ENCODE measurements around the gene TNK1.

TNK1 gene

DNA sequence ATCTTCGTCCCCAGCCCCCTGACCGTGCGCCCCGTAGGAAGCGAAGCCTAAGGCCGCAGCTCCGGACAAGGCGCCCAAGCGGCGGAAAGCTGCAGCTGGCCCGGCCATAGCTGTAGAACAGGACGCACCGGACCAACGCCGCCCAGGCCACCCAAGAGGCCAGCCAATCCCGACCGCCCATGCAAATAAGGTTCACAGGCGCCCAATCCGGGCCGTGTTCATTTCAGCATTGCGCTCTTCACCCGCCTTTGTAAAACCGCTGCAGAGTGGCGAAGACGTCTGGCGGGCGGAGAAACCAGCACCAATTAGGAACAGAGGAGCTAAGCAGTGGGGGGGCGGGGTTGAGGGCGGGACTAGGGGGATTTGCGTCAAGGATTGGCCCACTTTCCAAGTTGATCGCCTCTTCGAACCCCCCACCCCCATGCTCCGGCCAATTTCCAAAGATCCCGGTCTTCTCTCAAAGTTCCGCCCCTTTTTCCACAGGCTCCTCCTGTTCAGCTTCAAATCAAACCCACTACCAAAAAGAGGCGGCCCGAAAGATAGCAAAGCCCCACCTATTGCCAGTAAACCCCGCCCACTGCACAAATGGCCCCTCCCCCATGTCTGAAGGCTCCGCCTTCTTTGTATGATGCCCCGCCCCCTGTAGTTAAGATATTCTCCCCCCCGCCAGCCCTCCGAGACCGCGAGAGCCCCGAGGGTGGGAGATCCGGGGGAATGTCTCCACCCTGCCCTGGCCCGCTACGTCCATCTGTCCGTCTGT, 23.3 kb downstream of the TNK1 start, which contains the start of gene TMEM256 (continued):
- no peak for TF ChIP-seq ZSCAN23 (tag by site-specific recombination; IDR thresholded peaks at IDR 0.05)
- TF ChIP-seq, protein P1, sequence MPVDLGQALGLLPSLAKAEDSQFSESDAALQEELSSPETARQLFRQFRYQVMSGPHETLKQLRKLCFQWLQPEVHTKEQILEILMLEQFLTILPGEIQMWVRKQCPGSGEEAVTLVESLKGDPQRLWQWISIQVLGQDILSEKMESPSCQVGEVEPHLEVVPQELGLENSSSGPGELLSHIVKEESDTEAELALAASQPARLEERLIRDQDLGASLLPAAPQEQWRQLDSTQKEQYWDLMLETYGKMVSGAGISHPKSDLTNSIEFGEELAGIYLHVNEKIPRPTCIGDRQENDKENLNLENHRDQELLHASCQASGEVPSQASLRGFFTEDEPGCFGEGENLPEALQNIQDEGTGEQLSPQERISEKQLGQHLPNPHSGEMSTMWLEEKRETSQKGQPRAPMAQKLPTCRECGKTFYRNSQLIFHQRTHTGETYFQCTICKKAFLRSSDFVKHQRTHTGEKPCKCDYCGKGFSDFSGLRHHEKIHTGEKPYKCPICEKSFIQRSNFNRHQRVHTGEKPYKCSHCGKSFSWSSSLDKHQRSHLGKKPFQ (tag by site-specific recombination; IDR thresholded peaks at IDR 0.05): no peak
- TF ChIP-seq ZNF335 (tag by site-specific recombination; conservative IDR thresholded peaks at IDR 0.05): peak; percentile 76
- no peak for TF ChIP-seq GFI1B (tag by site-specific recombination; IDR thresholded peaks at IDR 0.05)
- TF ChIP-seq ZNF37A (tag by site-specific recombination; IDR thresholded peaks at IDR 0.05): no peak
- no peak for TF ChIP-seq ZNF133 (tag by site-specific recombination; IDR thresholded peaks at IDR 0.05)
- no peak for TF ChIP-seq KLF7 (tag by site-specific recombination; IDR thresholded peaks at IDR 0.05; ENCODE audit: borderline replicate concordance)
- TF ChIP-seq ZNF791 (tag by site-specific recombination; IDR thresholded peaks at IDR 0.05): no peak
- TF ChIP-seq ZNF747 (tag by site-specific recombination; IDR thresholded peaks at IDR 0.05): no peak
- no peak for TF ChIP-seq ZNF239 (tag by site-specific recombination; IDR thresholded peaks at IDR 0.05)
- no peak for TF ChIP-seq EGR2 (tag by site-specific recombination; IDR thresholded peaks at IDR 0.05; ENCODE audit: low read depth)
- no peak for TF ChIP-seq WT1 (tag by site-specific recombination; IDR thresholded peaks at IDR 0.05)
- no peak for TF ChIP-seq ZNF391 (tag by site-specific recombination; IDR thresholded peaks at IDR 0.05; ENCODE audit: borderline replicate concordance, low read depth)
- TF ChIP-seq YY1 (tag by site-specific recombination; IDR thresholded peaks at IDR 0.05): peak; percentile 73
- TF ChIP-seq, protein P2, sequence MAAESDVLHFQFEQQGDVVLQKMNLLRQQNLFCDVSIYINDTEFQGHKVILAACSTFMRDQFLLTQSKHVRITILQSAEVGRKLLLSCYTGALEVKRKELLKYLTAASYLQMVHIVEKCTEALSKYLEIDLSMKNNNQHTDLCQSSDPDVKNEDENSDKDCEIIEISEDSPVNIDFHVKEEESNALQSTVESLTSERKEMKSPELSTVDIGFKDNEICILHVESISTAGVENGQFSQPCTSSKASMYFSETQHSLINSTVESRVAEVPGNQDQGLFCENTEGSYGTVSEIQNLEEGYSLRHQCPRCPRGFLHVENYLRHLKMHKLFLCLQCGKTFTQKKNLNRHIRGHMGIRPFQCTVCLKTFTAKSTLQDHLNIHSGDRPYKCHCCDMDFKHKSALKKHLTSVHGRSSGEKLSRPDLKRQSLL (tag by site-specific recombination; IDR thresholded peaks at IDR 0.05): no peak
- TF ChIP-seq ZNF837 (tag by site-specific recombination; IDR thresholded peaks at IDR 0.05): no peak
- no peak for TF ChIP-seq ZNF132 (tag by site-specific recombination; IDR thresholded peaks at IDR 0.05; ENCODE audit: borderline replicate concordance)
- no peak for TF ChIP-seq ZNF768 (tag by site-specific recombination; IDR thresholded peaks at IDR 0.05)
- no peak for TF ChIP-seq ZNF707 (tag by site-specific recombination; IDR thresholded peaks at IDR 0.05)
- TF ChIP-seq ZNF146 (tag by site-specific recombination; IDR thresholded peaks at IDR 0.05): no peak
- TF ChIP-seq, protein P3, sequence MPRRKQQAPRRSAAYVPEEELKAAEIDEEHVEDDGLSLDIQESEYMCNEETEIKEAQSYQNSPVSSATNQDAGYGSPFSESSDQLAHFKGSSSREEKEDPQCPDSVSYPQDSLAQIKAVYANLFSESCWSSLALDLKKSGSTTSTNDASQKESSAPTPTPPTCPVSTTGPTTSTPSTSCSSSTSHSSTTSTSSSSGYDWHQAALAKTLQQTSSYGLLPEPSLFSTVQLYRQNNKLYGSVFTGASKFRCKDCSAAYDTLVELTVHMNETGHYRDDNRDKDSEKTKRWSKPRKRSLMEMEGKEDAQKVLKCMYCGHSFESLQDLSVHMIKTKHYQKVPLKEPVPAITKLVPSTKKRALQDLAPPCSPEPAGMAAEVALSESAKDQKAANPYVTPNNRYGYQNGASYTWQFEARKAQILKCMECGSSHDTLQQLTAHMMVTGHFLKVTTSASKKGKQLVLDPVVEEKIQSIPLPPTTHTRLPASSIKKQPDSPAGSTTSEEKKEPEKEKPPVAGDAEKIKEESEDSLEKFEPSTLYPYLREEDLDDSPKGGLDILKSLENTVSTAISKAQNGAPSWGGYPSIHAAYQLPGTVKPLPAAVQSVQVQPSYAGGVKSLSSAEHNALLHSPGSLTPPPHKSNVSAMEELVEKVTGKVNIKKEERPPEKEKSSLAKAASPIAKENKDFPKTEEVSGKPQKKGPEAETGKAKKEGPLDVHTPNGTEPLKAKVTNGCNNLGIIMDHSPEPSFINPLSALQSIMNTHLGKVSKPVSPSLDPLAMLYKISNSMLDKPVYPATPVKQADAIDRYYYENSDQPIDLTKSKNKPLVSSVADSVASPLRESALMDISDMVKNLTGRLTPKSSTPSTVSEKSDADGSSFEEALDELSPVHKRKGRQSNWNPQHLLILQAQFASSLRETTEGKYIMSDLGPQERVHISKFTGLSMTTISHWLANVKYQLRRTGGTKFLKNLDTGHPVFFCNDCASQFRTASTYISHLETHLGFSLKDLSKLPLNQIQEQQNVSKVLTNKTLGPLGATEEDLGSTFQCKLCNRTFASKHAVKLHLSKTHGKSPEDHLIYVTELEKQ (tag by site-specific recombination; IDR thresholded peaks at IDR 0.05; ENCODE audit: borderline replicate concordance): no peak
- no peak for TF ChIP-seq ZNF121 (tag by site-specific recombination; IDR thresholded peaks at IDR 0.05)
- TF ChIP-seq ZNF140 (tag by site-specific recombination; IDR thresholded peaks at IDR 0.05): no peak
- TF ChIP-seq ZNF223 (tag by site-specific recombination; IDR thresholded peaks at IDR 0.05): no peak
- TF ChIP-seq, protein P4, sequence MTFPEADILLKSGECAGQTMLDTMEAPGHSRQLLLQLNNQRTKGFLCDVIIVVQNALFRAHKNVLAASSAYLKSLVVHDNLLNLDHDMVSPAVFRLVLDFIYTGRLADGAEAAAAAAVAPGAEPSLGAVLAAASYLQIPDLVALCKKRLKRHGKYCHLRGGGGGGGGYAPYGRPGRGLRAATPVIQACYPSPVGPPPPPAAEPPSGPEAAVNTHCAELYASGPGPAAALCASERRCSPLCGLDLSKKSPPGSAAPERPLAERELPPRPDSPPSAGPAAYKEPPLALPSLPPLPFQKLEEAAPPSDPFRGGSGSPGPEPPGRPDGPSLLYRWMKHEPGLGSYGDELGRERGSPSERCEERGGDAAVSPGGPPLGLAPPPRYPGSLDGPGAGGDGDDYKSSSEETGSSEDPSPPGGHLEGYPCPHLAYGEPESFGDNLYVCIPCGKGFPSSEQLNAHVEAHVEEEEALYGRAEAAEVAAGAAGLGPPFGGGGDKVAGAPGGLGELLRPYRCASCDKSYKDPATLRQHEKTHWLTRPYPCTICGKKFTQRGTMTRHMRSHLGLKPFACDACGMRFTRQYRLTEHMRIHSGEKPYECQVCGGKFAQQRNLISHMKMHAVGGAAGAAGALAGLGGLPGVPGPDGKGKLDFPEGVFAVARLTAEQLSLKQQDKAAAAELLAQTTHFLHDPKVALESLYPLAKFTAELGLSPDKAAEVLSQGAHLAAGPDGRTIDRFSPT (tag by site-specific recombination; IDR thresholded peaks at IDR 0.05): no peak
- no peak for TF ChIP-seq ZNF175 (tag by site-specific recombination; IDR thresholded peaks at IDR 0.05)
- TF ChIP-seq ZNF214 (tag by site-specific recombination; IDR thresholded peaks at IDR 0.05; ENCODE audit: borderline replicate concordance): no peak
- TF ChIP-seq, protein P5, sequence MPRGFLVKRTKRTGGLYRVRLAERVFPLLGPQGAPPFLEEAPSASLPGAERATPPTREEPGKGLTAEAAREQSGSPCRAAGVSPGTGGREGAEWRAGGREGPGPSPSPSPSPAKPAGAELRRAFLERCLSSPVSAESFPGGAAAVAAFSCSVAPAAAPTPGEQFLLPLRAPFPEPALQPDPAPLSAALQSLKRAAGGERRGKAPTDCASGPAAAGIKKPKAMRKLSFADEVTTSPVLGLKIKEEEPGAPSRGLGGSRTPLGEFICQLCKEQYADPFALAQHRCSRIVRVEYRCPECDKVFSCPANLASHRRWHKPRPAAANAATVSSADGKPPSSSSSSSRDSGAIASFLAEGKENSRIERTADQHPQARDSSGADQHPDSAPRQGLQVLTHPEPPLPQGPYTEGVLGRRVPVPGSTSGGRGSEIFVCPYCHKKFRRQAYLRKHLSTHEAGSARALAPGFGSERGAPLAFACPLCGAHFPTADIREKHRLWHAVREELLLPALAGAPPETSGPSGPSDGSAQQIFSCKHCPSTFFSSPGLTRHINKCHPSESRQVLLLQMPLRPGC (tag by site-specific recombination; IDR thresholded peaks at IDR 0.05): no peak
- TF ChIP-seq ZNF16 (tag by site-specific recombination; IDR thresholded peaks at IDR 0.05; ENCODE audit: low read depth): no peak
- no peak for TF ChIP-seq ZNF623 (tag by site-specific recombination; IDR thresholded peaks at IDR 0.05)

Data from HEK293 (cell line).